HFF-Myc (cell line): ENCODE results near the gene KCNN2.
A peak's percentile ranks its signal among the peaks of the same experiment; 100 is the strongest.

Experiments
- DNase-seq: peaks from one replicate; pipeline ENCODE4 v3.0.0-alpha.2; 2011; ENCODE audit warnings: low read depth; ENCODE audit errors: extremely low read depth
- H3K4me3 ChIP-seq: replicated peaks from 2 replicates; pipeline ENCODE4 v1.5.1; 2011; ENCODE audit warnings: low read depth, mild to moderate bottlenecking, control low read depth, low read length
- CTCF ChIP-seq: IDR thresholded peaks from 2 replicates; pipeline ENCODE4 v1.5.1; 2012; ENCODE audit warnings: mild to moderate bottlenecking, low read depth, low read length, control low read depth; ENCODE audit errors: missing control alignments

The KCNN2 gene

GRCh38 chr5:114360816-114361723 lies 800 bp upstream of the KCNN2 start:
- TF ChIP-seq CTCF: peak; percentile 45
- peak overlapping the region; percentile 71 for H3K4me3 ChIP-seq
- no peak for DNase-seq

- peak overlapping the region; percentile 71 for H3K4me3 ChIP-seq
- TF ChIP-seq CTCF: no peak
- no peak for DNase-seq
Measured at GRCh38 chr5:114362197-114362976, 517 bp downstream of the KCNN2 start.

- TF ChIP-seq CTCF: no peak
- H3K4me3 ChIP-seq: peak overlapping the region; percentile 71
- no peak for DNase-seq
Measured at GRCh38 chr5:114362977-114363761, 1.3 kb downstream of the KCNN2 start.

GRCh38 chr5:114363837-114364236 lies 2.0 kb downstream of the KCNN2 start:
- peak overlapping the region; percentile 71 for H3K4me3 ChIP-seq
- no peak for DNase-seq
- TF ChIP-seq CTCF: no peak

GRCh38 chr5:114367029-114367428 lies 5.2 kb downstream of the KCNN2 start:
- H3K4me3 ChIP-seq: no peak overlapping the region
- no peak for DNase-seq
- no peak for TF ChIP-seq CTCF

- no peak for DNase-seq
- no peak for TF ChIP-seq CTCF
- no peak overlapping the region for H3K4me3 ChIP-seq
Measured at GRCh38 chr5:114369680-114370417, 8.0 kb downstream of the KCNN2 start.
